Activated CD4-positive, CD25-positive, alpha-beta regulatory T cell (primary cell): ENCODE measurements around the gene MIOX.
"Not testable (repeated sequence)": the region's sequence is repeated elsewhere in the genome, so short reads cannot be mapped to it uniquely, and the experiment has no call there.

ENCODE experiments used
- DNase-seq, 4 experiments: peaks; one replicate each; lab custom pipeline; 2025; lab: John Stamatoyannopoulos, UW

Gene MIOX

GRCh38 chr22:50517495-50518260 is 31.0 kb downstream of the MIOX start:
- DNase-seq: no peak

GRCh38 chr22:50518606-50519005 is 31.9 kb downstream of the MIOX start:
- DNase-seq: no peak

- DNase-seq: no peak
Observed at GRCh38 chr22:50519151-50519550, 32.5 kb downstream of the MIOX start.

- DNase-seq: not testable (repeated sequence)
Observed at GRCh38 chr22:50520184-50520583, 33.5 kb downstream of the MIOX start.

- DNase-seq: no peak
Observed at GRCh38 chr22:50520826-50521453, 34.3 kb downstream of the MIOX start.

GRCh38 chr22:50521710-50522109 is 35.1 kb downstream of the MIOX start:
- DNase-seq: no peak

GRCh38 chr22:50522208-50522805 is 35.6 kb downstream of the MIOX start:
- DNase-seq: no peak

- no peak for DNase-seq
Observed at GRCh38 chr22:50522806-50523438, 36.3 kb downstream of the MIOX start.

GRCh38 chr22:50523458-50523805 is 36.8 kb downstream of the MIOX start:
- DNase-seq: no peak

- DNase-seq: no peak
Observed at GRCh38 chr22:50523806-50524675, 37.4 kb downstream of the MIOX start.

GRCh38 chr22:50524676-50525103 is 38.0 kb downstream of the MIOX start:
- DNase-seq: no peak

- DNase-seq: peak; percentile 94 to 97 (median 96)
Observed at GRCh38 chr22:50525104-50525857, 38.6 kb downstream of the MIOX start, which contains the start of gene SCO2. Gene SCO2, minus strand, starts transcription at chr22:50525598. Its CDS starts 1,187 bp downstream, at chr22:50524411.

GRCh38 chr22:50525858-50526107 is 39.1 kb downstream of the MIOX start:
- DNase-seq: no peak

GRCh38 chr22:50526108-50526833 is 39.6 kb downstream of the MIOX start:
- DNase-seq: peak; percentile 67 to 72 (median 70)

- DNase-seq: no peak
Observed at GRCh38 chr22:50526834-50527801, 40.5 kb downstream of the MIOX start.

- no peak for DNase-seq
Observed at GRCh38 chr22:50527921-50528681, 41.4 kb downstream of the MIOX start.

GRCh38 chr22:50528682-50529415 is 42.2 kb downstream of the MIOX start:
- DNase-seq: no peak

- DNase-seq: no peak
Observed at GRCh38 chr22:50529416-50529896, 42.8 kb downstream of the MIOX start.
